Vagina (tissue), 2 donors: ENCODE data around the gene MTM1. TPM values are rescaled to one million over a fixed set of nuclear protein-coding genes. Genes with fewer than 3 reads are reported as not detected.

Experiments
- DNase-seq, 2 donors: peaks; one replicate each; pipeline ENCODE4 v3.0.0-alpha.2; 2017; ENCODE audit errors: extremely low spot score in 2 of 2
- H3K27ac ChIP-seq: fragments of 200-600 bp; sonication (generic); one replicate; pipeline ENCODE4 v1.5.1; 2019
- H3K27me3 ChIP-seq: fragments of 200-600 bp; sonication (generic); one replicate; pipeline ENCODE4 v1.5.1; 2019
- H3K36me3 ChIP-seq, 2 donors: fragments of 200-600 bp; sonication (generic); one replicate each; pipeline ENCODE4 v1.5.1; 2017 to 2019
- H3K4me1 ChIP-seq: fragments of 200-600 bp; sonication (generic); one replicate; pipeline ENCODE4 v1.5.1; 2019
- H3K4me3 ChIP-seq, 2 donors: fragments of 200-600 bp; sonication (generic); 1 replicate in 1 of 2; 2 replicates in 1 of 2; pipeline ENCODE4 v1.5.1; 2016 to 2019
- H3K9me3 ChIP-seq: fragments of 200-600 bp; sonication (generic); one replicate; pipeline ENCODE4 v1.5.1; 2019
- CTCF ChIP-seq, 3 experiments: fragments of 450-650 bp in 2 of 3; fragments of 200-600 bp in 1 of 3; sonication (generic) in 1 of 3; IDR thresholded peaks; one replicate each; pipeline ENCODE4 v1.5.1; 2017 to 2019; ENCODE audit warnings: antibody characterized with exemption in 3 of 3, mild to moderate bottlenecking in 2 of 3, moderate library complexity in 2 of 3
- POLR2A ChIP-seq, 2 donors: fragments of 450-650 bp; IDR thresholded peaks; one replicate each; pipeline ENCODE4 v1.6.1; 2017; ENCODE audit warnings: antibody characterized with exemption in 2 of 2, mild to moderate bottlenecking in 2 of 2, moderate library complexity in 2 of 2
- POLR2AphosphoS5 ChIP-seq, 2 donors: sonication (generic); formaldehyde crosslinking; IDR thresholded peaks; one replicate each; pipeline ENCODE4 v1.9.0; 2017; ENCODE audit warnings: antibody characterized with exemption in 2 of 2, mild to moderate bottlenecking in 2 of 2, low read depth in 1 of 2; ENCODE audit not compliant: insufficient read depth in 1 of 2
- intact Hi-C: fragments of 100-400 bp; cut with DNase I; formaldehyde crosslinking; loops from one replicate; pipeline ENCODE4 v1.15.1; 2023
- total RNA-seq: library from RNA; depleted of rRNA; stranded (reverse); fragments of >200 nt; gene quantifications from one replicate; pipeline ENCODE4 v1.2.3, GENCODE V29; 2016

Gene MTM1
- total RNA-seq, 1 donor from 2014 or later = 13.3 TPM

- no peaks in the 10 kb centered on the region for H3K9me3 ChIP-seq
- TF ChIP-seq CTCF (IDR thresholded peaks at IDR 0.05) (no peak), POLR2AphosphoS5 (IDR thresholded peaks at IDR 0.05; ENCODE audit: insufficient read depth in 1 of 2, low read depth in 1 of 2) (no peak), POLR2A (IDR thresholded peaks at IDR 0.05) (no peak)
- intact Hi-C loops = no loop called here
- DNase-seq = no peak
- peaks cover 44% of the 10 kb centered on the region for H3K4me1 ChIP-seq
- H3K27ac ChIP-seq = no peak overlapping the region
- H3K4me3 ChIP-seq = no peak overlapping the region
- H3K36me3 ChIP-seq = no peaks in the 10 kb centered on the region
- H3K27me3 ChIP-seq = no peaks in the 10 kb centered on the region
These were observed 3.8 kb downstream of the MTM1 start for GRCh38 chrX:150572206-150572605.

GRCh38 chrX:150573106-150573505 lies 4.7 kb downstream of the MTM1 start:
- no peak overlapping the region for H3K4me3 ChIP-seq
- intact Hi-C loops = no loop called here
- peaks cover 44% of the 10 kb centered on the region for H3K4me1 ChIP-seq
- no peaks in the 10 kb centered on the region for H3K27me3 ChIP-seq
- no peak overlapping the region for H3K27ac ChIP-seq
- no peaks in the 10 kb centered on the region for H3K36me3 ChIP-seq
- H3K9me3 ChIP-seq = no peaks in the 10 kb centered on the region
- no peak for DNase-seq
- TF ChIP-seq CTCF (IDR thresholded peaks at IDR 0.05) (no peak), POLR2AphosphoS5 (IDR thresholded peaks at IDR 0.05; ENCODE audit: insufficient read depth in 1 of 2, low read depth in 1 of 2) (no peak), POLR2A (IDR thresholded peaks at IDR 0.05) (no peak)

GRCh38 chrX:150573702-150574101 lies 5.3 kb downstream of the MTM1 start:
- Histone ChIP-seq H3K27me3 (no peaks in the 10 kb centered on the region), H3K36me3 (no peaks in the 10 kb centered on the region), H3K27ac (no peak overlapping the region), H3K4me3 (no peak overlapping the region), H3K4me1 (peaks cover 44% of the 10 kb centered on the region), H3K9me3 (no peaks in the 10 kb centered on the region)
- TF ChIP-seq POLR2A (IDR thresholded peaks at IDR 0.05) = no peak
- no peak for TF ChIP-seq CTCF (IDR thresholded peaks at IDR 0.05)
- TF ChIP-seq POLR2AphosphoS5 (IDR thresholded peaks at IDR 0.05; ENCODE audit: insufficient read depth in 1 of 2, low read depth in 1 of 2) = no peak
- DNase-seq = no peak
- intact Hi-C loops = no loop called here

GRCh38 chrX:150574559-150575418 lies 6.4 kb downstream of the MTM1 start:
- Histone ChIP-seq H3K9me3 (no peaks in the 10 kb centered on the region), H3K36me3 (no peaks in the 10 kb centered on the region), H3K4me1 (peaks cover 38% of the 10 kb centered on the region), H3K4me3 (no peak overlapping the region), H3K27ac (no peak overlapping the region), H3K27me3 (no peaks in the 10 kb centered on the region)
- TF ChIP-seq CTCF (IDR thresholded peaks at IDR 0.05) (no peak), POLR2A (IDR thresholded peaks at IDR 0.05) (no peak), POLR2AphosphoS5 (IDR thresholded peaks at IDR 0.05; ENCODE audit: insufficient read depth in 1 of 2, low read depth in 1 of 2) (no peak)
- no peak for DNase-seq
- intact Hi-C loops = no loop called here

GRCh38 chrX:150575419-150575814 lies 7.0 kb downstream of the MTM1 start:
- no peaks in the 10 kb centered on the region for H3K27me3 ChIP-seq
- no peak for DNase-seq
- intact Hi-C loops = no loop called here
- no peaks in the 10 kb centered on the region for H3K36me3 ChIP-seq
- H3K27ac ChIP-seq = no peak overlapping the region
- H3K4me3 ChIP-seq = no peak overlapping the region
- H3K9me3 ChIP-seq = no peaks in the 10 kb centered on the region
- TF ChIP-seq POLR2AphosphoS5 (IDR thresholded peaks at IDR 0.05; ENCODE audit: insufficient read depth in 1 of 2, low read depth in 1 of 2) (no peak), POLR2A (IDR thresholded peaks at IDR 0.05) (no peak), CTCF (IDR thresholded peaks at IDR 0.05) (no peak)
- H3K4me1 ChIP-seq = peaks cover 32% of the 10 kb centered on the region
